Astrocyte (in vitro differentiated cells and primary cell): ENCODE measurements around the gene KRT82. TPM values are rescaled to one million over a fixed set of nuclear protein-coding genes. Genes with fewer than 3 reads are reported as not detected.

Experiments used
- DNase-seq: peaks from one replicate; pipeline ENCODE4 v3.0.0-alpha.2; 2010; ENCODE audit warnings: low read depth
- FAIRE-seq: peaks from 2 replicates; lab custom pipeline; 2011; peaks lifted over from hg19 to GRCh38; lab: Jason Lieb, UNC
- H2AFZ ChIP-seq: 2 replicates; pipeline ENCODE4 v1.6.0; 2012; ENCODE audit warnings: low read depth, low read length, inconsistent platforms
- H3K27ac ChIP-seq: 2 replicates; pipeline ENCODE4 v1.5.1; 2011; ENCODE audit warnings: low read depth, low read length, inconsistent platforms
- H3K27me3 ChIP-seq: 2 replicates; pipeline ENCODE4 v1.6.0; 2011; ENCODE audit warnings: low read length, inconsistent platforms; ENCODE audit not compliant: insufficient read depth
- H3K36me3 ChIP-seq: 2 replicates; pipeline ENCODE4 v1.5.1; 2011; ENCODE audit warnings: low read length, inconsistent platforms; ENCODE audit not compliant: insufficient read depth
- H3K4me1 ChIP-seq: 2 replicates; pipeline ENCODE4 v1.5.1; 2011; ENCODE audit warnings: low read length, inconsistent platforms; ENCODE audit not compliant: insufficient read depth
- H3K4me2 ChIP-seq: 2 replicates; pipeline ENCODE4 v1.6.0; 2012; ENCODE audit warnings: low read length, inconsistent platforms
- H3K4me3 ChIP-seq: 2 replicates; pipeline ENCODE4 v1.5.1; 2011; ENCODE audit warnings: low read depth, mild to moderate bottlenecking, low read length, inconsistent platforms; ENCODE audit not compliant: insufficient read depth
- H3K79me2 ChIP-seq: 2 replicates; pipeline ENCODE4 v1.6.0; 2012; ENCODE audit warnings: mild to moderate bottlenecking, low read length, inconsistent platforms; ENCODE audit not compliant: insufficient read depth
- H3K9ac ChIP-seq: 2 replicates; pipeline ENCODE4 v1.6.0; 2012; ENCODE audit warnings: mild to moderate bottlenecking, low read length, inconsistent platforms
- H3K9me3 ChIP-seq: 2 replicates; pipeline ENCODE4 v1.5.1; 2012; ENCODE audit warnings: low read depth, mild to moderate bottlenecking, low read length, inconsistent platforms; ENCODE audit not compliant: insufficient read depth
- H4K20me1 ChIP-seq: 2 replicates; pipeline ENCODE4 v1.6.0; 2012; ENCODE audit warnings: low read length, inconsistent platforms; ENCODE audit not compliant: insufficient read depth
- H3K27ac Mint-ChIP-seq: one replicate; pipeline ENCODE4 v1.8.0; 2021; ENCODE audit warnings: mild to moderate bottlenecking, mixed read lengths; ENCODE audit not compliant: unreplicated experiment
- H3K27me3 Mint-ChIP-seq: one replicate; pipeline ENCODE4 v1.8.0; 2021; ENCODE audit warnings: low read depth, mixed read lengths; ENCODE audit not compliant: unreplicated experiment
- H3K36me3 Mint-ChIP-seq: one replicate; pipeline ENCODE4 v1.8.0; 2021; ENCODE audit warnings: low read depth, mixed read lengths; ENCODE audit not compliant: unreplicated experiment
- H3K4me1 Mint-ChIP-seq: one replicate; pipeline ENCODE4 v1.8.0; 2021; ENCODE audit warnings: low read depth, mixed read lengths; ENCODE audit not compliant: unreplicated experiment
- H3K4me3 Mint-ChIP-seq: one replicate; pipeline ENCODE4 v1.8.0; 2021; ENCODE audit warnings: mild to moderate bottlenecking, moderate library complexity, mixed read lengths; ENCODE audit not compliant: unreplicated experiment
- H3K9me3 Mint-ChIP-seq: one replicate; pipeline ENCODE4 v1.8.0; 2021; ENCODE audit warnings: mild to moderate bottlenecking, mixed read lengths; ENCODE audit not compliant: unreplicated experiment
- EZH2 ChIP-seq: IDR thresholded peaks from 2 replicates; pipeline ENCODE4 v1.6.1; 2012; ENCODE audit warnings: mild to moderate bottlenecking, low read length, inconsistent platforms; ENCODE audit not compliant: insufficient read depth
- total RNA-seq: library from RNA; stranded (reverse); gene quantifications from 2 replicates; pipeline ENCODE4 v1.2.1, GENCODE V29; 2021
- TF ChIP-seq, protein P1 (sequence below): IDR thresholded peaks from 2 replicates; pipeline ENCODE4 v1.5.1; 2011; ENCODE audit warnings: low read depth, mild to moderate bottlenecking, inconsistent platforms, low read length, moderate library complexity; ENCODE audit not compliant: insufficient read depth

KRT82 gene
- total RNA-seq, 1 donor from 2014 or later = not detected

DNA sequence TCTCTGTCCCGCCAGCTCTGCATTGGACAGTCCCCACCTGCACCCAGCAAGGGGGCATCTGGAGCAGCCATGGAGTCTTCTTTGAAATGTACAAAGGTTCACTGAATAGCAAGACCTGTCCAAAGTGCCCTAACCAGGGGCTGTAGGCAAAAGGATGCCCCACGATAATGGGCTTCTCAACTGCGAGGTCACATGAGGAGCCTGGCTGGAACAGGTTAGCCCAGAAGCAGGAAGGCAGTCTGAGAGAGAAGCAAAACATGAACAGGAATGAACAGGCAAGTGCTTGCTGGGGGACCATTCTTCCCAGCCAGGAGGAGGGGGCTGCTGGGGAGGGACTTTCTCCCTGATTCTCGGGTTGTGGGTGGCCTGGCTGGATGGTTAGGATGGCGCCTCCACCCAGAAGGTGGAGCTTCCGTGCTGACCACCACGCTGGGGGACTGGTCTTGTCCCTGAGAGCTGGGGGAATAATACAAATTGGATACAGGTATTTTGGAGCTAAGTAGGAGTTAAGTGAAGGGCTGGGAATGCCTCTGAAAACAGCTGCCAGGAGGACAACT is 46.0 kb downstream of the KRT82 start:
- peaks cover 3% of the 10 kb centered on the region for H3K9me3 Mint-ChIP-seq
- no peaks in the 10 kb centered on the region for H4K20me1 ChIP-seq
- FAIRE-seq (no peak), DNase-seq (no peak)
- no peak overlapping the region for H3K4me3 ChIP-seq
- no peak overlapping the region for H2AFZ ChIP-seq
- H3K9me3 ChIP-seq = no peaks in the 10 kb centered on the region
- no peaks in the 10 kb centered on the region for H3K36me3 Mint-ChIP-seq
- no peaks in the 10 kb centered on the region for H3K79me2 ChIP-seq
- no peak for TF ChIP-seq EZH2
- TF ChIP-seq, protein P1, sequence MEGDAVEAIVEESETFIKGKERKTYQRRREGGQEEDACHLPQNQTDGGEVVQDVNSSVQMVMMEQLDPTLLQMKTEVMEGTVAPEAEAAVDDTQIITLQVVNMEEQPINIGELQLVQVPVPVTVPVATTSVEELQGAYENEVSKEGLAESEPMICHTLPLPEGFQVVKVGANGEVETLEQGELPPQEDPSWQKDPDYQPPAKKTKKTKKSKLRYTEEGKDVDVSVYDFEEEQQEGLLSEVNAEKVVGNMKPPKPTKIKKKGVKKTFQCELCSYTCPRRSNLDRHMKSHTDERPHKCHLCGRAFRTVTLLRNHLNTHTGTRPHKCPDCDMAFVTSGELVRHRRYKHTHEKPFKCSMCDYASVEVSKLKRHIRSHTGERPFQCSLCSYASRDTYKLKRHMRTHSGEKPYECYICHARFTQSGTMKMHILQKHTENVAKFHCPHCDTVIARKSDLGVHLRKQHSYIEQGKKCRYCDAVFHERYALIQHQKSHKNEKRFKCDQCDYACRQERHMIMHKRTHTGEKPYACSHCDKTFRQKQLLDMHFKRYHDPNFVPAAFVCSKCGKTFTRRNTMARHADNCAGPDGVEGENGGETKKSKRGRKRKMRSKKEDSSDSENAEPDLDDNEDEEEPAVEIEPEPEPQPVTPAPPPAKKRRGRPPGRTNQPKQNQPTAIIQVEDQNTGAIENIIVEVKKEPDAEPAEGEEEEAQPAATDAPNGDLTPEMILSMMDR = no peak
- H3K27ac ChIP-seq = no peak overlapping the region
- no peaks in the 10 kb centered on the region for H3K4me1 Mint-ChIP-seq
- no peaks in the 10 kb centered on the region for H3K4me1 ChIP-seq
- H3K4me3 Mint-ChIP-seq = no peak overlapping the region
- peaks cover 60% of the 10 kb centered on the region for H3K27me3 Mint-ChIP-seq
- H3K27me3 ChIP-seq = peaks cover 9% of the 10 kb centered on the region
- H3K9ac ChIP-seq = no peak overlapping the region
- no peaks in the 10 kb centered on the region for H3K36me3 ChIP-seq
- no peak overlapping the region for H3K4me2 ChIP-seq
- no peak overlapping the region for H3K27ac Mint-ChIP-seq

- Histone ChIP-seq H3K4me1 (no peaks in the 10 kb centered on the region), H3K9ac (no peak overlapping the region), H3K27ac (no peak overlapping the region), H3K9me3 (no peaks in the 10 kb centered on the region), H2AFZ (no peak overlapping the region), H4K20me1 (no peaks in the 10 kb centered on the region), H3K36me3 (no peaks in the 10 kb centered on the region), H3K4me3 (no peak overlapping the region), H3K27me3 (peaks cover 12% of the 10 kb centered on the region), H3K79me2 (no peaks in the 10 kb centered on the region), H3K4me2 (no peak overlapping the region)
- peaks cover 3% of the 10 kb centered on the region for H3K9me3 Mint-ChIP-seq
- no peak for TF ChIP-seq EZH2
- TF ChIP-seq, protein P1 = no peak
- H3K27me3 Mint-ChIP-seq = peaks cover 60% of the 10 kb centered on the region
- no peak overlapping the region for H3K4me3 Mint-ChIP-seq
- H3K27ac Mint-ChIP-seq = no peak overlapping the region
- no peak for FAIRE-seq
- H3K36me3 Mint-ChIP-seq = no peaks in the 10 kb centered on the region
- DNase-seq = no peak
- H3K4me1 Mint-ChIP-seq = no peaks in the 10 kb centered on the region
Measured at GRCh38 chr12:52359621-52360061, 46.5 kb downstream of the KRT82 start.

DNA sequence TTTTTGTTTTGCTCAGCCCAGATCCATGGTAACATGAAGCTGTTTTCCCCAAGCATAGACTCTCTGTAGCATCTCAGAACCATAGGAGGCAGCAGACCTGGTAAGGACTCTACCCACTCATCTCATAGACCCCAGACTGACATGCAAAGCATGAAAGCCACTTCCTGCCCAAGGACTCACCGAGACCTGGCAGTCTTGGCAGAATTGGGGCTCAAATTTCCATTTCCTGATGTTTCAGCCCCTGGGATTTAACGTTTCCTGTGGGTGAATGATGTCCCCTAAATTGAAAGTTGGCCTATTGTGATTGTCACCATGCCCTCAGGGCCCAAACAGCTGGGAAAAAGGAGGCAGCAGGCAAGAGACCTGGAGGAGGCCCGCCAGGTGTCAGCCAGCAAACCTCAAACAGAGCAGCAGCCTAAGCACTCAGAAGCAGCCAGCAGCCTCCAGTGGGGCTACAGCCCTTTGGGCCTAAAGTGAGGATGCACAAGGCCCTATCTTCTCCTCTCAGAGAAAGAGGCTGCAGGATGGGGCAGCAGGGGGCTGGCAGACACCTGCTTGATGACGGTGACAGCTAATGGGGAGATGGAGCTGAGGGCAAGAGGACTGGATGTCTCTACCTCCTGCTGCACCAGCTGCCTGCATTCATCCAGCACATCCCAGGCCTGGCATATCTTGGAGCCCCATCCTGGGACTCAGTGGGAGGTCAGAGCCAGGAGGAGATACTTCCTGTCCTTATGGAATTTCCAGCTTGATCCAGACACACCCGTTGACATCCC is 47.4 kb downstream of the KRT82 start:
- no peak overlapping the region for H3K4me2 ChIP-seq
- H3K27me3 ChIP-seq = peaks cover 17% of the 10 kb centered on the region
- Mint-ChIP-seq H3K9me3 (peaks cover 3% of the 10 kb centered on the region), H3K27ac (no peak overlapping the region), H3K27me3 (peaks cover 57% of the 10 kb centered on the region), H3K36me3 (no peaks in the 10 kb centered on the region), H3K4me1 (no peaks in the 10 kb centered on the region), H3K4me3 (no peak overlapping the region)
- DNase-seq = no peak
- H3K4me1 ChIP-seq = no peaks in the 10 kb centered on the region
- H2AFZ ChIP-seq = no peak overlapping the region
- H3K4me3 ChIP-seq = no peak overlapping the region
- no peak overlapping the region for H3K27ac ChIP-seq
- no peaks in the 10 kb centered on the region for H3K79me2 ChIP-seq
- no peak overlapping the region for H3K9ac ChIP-seq
- TF ChIP-seq, protein P1 = no peak
- no peak for TF ChIP-seq EZH2
- no peaks in the 10 kb centered on the region for H3K9me3 ChIP-seq
- H4K20me1 ChIP-seq = no peaks in the 10 kb centered on the region
- FAIRE-seq = no peak
- no peaks in the 10 kb centered on the region for H3K36me3 ChIP-seq
